HG03432 (cell line): ENCODE measurements around the gene LIFR.
"Not testable (repeated sequence)": the region's sequence is repeated elsewhere in the genome, so short reads cannot be mapped to it uniquely, and the experiment has no call there.

ENCODE experiments used
- ATAC-seq: cut with Tn5 transposase; IDR thresholded peaks from one replicate; pipeline ENCODE4 v1.9.1; 2021; ENCODE audit warnings: mild to moderate bottlenecking, moderate library complexity; ENCODE audit not compliant: unreplicated experiment

LIFR gene, protein sequence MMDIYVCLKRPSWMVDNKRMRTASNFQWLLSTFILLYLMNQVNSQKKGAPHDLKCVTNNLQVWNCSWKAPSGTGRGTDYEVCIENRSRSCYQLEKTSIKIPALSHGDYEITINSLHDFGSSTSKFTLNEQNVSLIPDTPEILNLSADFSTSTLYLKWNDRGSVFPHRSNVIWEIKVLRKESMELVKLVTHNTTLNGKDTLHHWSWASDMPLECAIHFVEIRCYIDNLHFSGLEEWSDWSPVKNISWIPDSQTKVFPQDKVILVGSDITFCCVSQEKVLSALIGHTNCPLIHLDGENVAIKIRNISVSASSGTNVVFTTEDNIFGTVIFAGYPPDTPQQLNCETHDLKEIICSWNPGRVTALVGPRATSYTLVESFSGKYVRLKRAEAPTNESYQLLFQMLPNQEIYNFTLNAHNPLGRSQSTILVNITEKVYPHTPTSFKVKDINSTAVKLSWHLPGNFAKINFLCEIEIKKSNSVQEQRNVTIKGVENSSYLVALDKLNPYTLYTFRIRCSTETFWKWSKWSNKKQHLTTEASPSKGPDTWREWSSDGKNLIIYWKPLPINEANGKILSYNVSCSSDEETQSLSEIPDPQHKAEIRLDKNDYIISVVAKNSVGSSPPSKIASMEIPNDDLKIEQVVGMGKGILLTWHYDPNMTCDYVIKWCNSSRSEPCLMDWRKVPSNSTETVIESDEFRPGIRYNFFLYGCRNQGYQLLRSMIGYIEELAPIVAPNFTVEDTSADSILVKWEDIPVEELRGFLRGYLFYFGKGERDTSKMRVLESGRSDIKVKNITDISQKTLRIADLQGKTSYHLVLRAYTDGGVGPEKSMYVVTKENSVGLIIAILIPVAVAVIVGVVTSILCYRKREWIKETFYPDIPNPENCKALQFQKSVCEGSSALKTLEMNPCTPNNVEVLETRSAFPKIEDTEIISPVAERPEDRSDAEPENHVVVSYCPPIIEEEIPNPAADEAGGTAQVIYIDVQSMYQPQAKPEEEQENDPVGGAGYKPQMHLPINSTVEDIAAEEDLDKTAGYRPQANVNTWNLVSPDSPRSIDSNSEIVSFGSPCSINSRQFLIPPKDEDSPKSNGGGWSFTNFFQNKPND

DNA sequence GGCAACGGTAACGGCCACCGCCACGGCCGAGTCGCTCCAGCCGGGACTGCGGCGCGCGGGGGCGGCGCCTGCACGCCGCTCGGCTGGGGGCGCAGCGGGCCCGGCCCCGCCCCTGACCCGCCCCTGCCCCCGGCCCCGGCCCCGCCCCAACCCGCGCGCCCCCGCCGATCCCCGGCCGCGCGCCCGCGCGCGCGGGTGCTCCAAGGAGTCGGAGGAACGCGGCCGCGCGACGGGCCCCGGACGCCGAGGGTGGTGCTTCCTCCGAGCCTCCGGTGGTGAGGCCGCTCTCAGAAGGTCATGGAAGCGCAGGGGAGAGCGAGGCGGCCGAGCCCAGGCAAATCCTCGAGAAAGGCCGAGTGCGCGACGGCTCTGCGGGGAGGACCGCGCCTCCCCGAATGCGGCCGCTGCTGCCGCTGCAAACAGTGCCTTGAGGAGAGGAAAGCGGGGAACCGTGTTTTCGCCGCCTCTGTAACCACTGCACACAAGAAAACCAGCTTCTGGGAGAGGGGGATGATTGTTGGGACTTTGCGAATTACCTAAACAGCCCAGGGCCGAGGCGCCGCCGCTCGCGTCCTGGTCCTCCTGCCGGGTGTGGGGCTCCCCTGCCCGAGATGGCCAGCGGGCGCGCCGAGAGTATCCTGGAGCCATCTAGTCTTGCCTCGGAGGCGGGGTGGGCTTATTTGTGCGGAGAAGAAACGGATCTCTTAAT, at the start of gene LIFR:
Gene LIFR, minus strand, starts transcription at position 48 of the 709 bp plus-strand sequence. CDS start 25,999 bp downstream, outside the sequence.
- peak; percentile 75 for ATAC-seq

DNA sequence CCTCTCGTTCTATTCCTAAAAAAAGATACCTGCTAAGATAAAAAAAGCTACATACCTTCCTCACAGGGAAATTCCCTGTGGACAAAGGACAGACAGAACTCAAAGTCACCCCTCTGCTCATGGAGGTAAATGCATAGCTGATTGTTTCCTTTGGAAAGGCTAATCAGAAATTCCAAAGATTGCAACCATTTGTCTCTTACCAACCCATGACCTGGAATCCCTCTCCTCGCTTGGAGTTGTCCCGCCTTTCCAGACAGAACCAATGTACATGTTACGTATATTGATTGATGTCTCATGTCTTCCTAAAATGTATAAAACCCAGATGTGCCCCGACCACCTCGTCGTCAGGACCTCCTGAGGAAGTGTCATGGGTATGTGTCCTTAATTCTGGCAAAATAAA, 49.2 kb upstream of the LIFR start:
- ATAC-seq = no peak

DNA sequence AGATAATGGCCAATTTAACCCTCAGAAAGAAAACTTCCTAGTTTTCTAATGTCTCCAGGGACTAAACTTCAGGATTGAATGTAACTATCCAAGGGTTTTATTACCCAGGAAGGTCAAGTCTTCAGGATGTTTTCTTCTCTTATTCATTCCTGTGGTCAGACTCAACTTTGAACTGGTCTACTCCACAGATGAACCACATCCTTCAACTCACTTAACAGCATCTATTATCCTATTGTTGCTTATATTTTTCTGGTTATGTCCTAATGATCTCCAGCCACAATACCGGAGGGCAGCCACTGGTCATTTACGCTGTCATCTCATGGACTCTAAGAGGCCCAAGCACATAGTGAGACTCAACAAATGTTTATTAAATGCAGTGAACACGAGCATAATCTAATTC, 47.2 kb upstream of the LIFR start:
- ATAC-seq = no peak

DNA sequence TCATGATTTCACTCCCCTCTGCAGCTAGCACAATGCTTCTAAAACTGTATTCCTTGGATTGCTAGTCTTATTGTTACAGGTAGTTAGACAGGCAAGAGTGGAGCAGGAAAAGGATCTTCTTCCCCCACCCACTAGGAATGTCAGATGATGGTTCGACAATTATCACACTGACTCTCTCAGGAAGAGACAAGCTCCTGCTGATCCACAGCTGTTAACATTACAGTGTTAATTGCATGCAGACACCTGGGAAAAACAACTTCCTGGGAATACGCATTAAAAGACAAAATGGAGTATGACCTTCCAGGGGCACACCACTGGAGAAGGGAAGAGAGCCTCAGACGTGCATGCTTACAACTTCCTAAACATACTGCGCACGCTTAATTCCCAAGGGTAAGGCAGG, 46.2 kb upstream of the LIFR start:
- ATAC-seq = no peak

DNA sequence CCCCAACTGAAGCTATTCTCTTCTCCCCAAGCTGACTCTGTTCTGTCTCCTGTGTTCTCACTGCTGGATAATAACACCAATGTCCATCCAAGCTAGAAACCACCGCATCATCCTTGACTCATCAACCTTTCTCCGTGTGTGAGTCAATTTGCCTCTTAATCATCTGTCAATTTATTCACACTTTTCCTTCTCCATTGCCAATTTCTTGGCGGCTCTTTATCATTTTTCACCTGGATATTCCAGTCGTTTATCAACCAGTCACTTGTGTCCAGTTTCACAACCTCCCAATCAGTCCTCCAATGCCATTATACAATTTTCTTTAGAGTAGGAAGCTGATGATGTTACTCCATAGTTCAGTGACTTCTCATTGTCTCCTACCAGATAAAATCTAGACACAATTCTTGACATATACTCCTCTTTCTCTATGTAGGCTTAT, 45.4 kb upstream of the LIFR start:
- ATAC-seq = no peak

DNA sequence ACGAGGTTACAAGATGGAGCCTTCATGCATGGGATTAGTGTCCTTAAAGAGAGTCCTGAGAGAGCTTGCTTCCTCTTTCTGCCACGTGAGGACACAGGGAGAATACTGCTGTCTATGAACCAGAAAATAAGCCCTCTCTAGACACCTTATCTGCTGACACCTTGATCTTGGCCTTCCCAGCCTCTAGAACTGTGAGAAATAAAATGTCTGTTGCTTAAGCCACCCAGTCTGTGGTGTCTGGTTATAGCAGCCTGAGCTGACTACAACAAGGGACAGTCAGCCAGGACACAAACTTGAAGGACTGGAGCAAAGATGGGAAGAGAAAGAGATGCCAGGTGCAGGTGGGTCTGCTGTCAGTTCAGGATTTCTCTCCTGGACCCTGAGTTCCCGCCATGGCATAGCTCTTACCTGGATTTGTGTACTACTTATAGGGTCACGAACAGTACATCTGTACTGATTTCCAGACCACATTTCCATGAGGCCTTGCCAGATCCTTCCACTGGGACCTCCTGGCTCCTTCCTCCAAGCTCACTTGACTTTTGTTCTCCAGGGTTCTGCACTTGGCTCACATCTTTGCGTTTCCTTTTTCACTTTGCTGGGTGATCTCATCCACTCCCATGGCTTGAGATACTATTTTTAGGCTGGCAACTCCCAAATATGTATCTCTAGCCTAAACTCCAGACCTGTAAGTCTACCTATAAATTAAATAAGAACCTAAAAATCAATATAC, 44.9 kb upstream of the LIFR start:
- no peak for ATAC-seq

DNA sequence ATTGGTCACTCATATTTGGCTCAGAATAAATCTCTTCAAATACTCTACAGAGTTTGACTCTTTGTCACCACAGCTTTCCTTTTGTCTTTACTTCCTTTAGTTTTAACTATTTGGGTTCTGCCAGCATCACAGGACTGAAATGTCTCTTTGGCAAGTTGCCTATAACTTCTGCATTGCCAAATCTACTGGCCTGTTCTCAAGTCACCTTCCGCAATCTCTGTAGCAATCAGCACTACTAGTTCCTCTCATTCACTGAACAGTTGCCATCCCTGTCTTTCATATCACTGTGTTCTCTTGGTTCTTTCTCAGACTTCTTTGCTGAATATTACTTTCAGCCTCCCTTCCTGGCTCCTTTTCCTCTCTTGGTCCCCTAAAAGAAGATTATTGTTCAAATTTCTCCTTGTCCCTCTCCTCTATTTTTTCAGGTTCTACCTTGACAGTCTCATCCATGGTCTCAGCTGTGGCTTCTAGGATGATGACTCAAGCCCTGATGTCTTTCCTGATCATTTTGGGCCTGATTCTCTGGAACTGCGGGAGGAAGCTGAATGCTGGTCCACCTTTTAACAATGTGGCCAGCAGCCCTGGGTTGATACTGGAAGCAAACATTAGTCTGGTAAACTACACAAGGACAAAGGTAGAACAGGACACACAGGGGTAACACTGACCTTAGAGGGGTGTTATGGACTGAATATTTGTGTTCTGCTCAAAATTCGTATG, 44.0 kb upstream of the LIFR start:
- ATAC-seq = no peak

DNA sequence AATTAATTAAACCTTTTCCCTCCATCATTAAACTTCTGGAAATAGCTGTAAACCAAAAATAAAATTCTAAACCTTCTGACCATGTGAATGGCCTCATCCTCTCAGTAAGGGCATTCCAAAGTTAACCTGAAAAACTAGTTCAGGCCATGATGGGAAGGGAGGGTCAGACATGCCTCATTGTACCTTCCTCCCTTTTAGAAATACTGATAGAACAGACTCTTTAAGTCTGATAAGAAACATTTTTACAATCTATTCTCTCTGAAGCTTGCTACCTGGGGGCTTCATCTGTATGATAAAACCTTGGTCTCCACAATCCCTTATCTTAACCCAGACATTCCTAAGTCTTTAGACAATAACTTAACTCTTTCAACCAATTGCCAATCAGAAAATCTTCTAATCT, 43.3 kb upstream of the LIFR start:
- ATAC-seq = not testable (repeated sequence)

DNA sequence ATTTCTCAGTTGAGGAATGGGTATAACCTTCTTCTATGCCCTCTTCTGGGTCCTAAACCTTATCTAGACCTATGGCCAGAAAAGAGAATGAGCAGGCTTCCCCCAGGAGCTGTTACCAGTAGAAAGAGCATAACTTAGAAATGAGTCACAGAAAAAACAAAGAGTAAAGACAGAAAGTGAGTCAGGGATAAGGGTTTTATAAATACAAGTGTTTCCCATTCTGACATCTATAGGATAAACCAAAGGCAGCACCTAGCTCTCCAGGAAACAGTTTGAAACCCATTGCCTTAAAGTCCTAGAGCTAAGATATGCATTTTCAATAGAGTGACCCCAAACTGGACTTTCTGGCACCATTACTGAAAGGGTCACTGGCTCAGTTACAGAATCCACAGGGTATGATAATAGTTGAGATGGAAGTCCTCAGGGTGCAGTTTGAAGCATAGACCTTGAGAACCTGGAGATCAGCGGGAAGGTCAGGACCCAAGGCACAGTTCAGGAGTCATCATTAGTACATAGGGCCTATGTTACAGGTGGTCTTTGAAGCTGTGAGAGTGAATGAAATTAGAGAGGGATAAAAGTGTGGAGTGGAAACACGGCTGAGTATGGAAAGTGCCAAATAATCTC, 42.7 kb upstream of the LIFR start:
- ATAC-seq = no peak

DNA sequence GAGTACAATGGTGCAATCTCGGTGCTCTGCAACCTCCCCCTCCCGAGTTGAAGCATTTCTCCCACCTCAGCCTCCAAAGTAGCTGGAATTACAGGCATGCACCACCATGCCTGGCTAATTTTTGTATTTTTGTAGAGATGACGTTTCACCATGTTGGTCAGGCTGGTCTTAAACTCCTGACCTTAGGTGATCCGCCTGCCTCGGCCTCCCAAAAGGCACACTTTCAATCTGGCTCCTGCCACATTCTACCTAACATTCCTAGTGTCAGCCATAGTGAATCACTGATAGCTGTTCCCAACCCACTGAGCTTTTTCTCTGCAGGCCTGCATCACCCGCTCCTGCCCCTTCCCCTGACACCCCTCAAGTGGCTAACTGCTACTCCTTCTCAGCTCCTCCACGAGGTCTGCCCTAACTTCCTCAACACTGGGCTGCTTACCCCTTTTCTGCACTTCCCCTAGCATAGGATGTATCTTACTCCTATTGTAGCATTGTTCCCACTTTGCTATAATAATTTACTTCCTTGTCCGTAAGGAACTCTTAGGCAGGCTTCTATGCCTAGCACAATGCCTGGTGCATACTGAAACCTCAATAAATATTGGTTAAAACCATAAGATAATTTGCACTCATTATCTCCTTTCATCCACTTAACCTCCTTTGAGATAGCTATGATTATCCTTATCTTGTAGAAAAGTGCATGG, 42.0 kb upstream of the LIFR start:
- no peak for ATAC-seq

DNA sequence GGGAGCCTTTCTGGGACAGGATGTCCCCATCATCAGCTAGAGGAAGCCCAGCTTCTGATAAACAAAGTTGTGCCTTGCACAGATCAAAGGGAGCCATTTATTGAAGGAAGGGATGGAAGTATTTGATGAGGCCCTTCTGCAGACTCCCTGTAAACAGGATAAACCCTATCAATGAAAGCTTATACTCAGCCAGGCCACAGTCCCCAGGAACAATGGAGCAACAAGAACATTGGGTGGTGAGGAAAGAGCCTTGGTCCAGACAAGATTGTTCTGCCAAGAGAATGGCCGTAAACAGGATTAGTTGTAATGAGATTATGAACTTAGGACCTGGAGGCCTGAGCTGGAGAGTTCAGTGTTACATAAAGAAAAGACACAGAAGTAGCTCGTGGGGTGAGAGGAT, 40.5 kb upstream of the LIFR start:
- ATAC-seq = no peak

DNA sequence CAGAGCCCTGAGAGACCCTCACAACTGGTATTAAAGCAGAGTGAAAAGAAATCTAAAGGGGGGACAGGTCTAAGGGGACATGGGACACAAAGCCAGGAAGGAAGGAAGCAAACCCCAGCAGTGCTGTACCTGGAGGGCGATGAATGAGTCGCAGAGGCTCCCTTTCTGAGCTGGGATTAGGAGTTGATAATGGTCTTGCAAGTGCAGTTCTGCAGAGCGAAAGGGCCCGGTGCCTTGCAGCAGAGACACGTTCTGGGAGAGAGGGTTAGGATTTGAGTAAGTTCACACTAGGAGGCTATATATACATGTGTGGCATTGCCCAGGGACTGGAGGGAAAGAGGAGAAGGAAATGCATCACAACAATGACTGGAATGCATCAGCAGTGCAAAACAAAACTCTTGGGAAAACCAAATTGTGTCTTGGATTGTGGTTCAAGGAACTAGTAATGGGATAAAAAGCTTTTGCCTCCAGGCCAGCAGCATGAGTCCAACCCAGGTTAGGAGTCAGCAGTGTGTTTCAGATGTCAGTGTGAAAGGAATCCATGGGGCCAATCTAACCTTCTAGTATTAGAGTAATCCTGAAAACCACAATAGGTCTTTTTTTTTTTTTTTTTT, 38.8 kb upstream of the LIFR start:
- ATAC-seq = no peak

DNA sequence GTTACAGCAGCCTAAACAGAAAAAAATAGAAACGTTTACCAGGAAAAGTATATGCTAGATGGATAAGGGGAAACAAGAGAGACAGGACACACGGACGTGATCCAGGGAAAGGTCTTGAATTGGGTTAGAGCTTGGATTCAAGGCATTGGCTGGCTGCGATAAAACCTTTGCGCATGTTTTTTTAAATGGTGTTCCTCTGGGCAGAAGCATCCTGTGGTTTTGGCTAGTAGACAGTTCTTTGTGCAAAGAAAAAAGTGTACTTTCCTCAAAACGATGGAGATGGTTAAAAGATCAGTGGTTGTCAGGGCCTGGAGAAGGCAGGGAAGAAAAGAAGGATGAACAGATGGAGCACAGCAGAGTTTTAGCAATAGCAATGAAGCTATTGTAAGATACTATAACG, 37.5 kb upstream of the LIFR start:
- ATAC-seq = no peak

DNA sequence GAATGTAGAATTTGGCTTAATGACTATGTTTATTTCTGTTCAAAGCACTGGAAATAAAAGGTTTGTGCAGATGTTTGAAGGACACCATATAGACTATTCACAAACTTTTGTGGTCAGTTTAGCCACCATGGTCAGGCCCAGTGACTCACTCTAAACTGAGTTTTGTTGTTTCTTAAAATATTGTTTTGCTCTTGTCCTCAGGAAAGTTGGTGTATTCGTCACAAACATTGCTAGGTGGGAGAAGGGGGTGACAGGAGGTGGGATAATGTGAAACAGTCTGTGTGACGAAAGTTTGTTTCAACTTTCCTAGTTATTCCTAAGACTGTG, 35.0 kb upstream of the LIFR start:
- ATAC-seq = no peak

DNA sequence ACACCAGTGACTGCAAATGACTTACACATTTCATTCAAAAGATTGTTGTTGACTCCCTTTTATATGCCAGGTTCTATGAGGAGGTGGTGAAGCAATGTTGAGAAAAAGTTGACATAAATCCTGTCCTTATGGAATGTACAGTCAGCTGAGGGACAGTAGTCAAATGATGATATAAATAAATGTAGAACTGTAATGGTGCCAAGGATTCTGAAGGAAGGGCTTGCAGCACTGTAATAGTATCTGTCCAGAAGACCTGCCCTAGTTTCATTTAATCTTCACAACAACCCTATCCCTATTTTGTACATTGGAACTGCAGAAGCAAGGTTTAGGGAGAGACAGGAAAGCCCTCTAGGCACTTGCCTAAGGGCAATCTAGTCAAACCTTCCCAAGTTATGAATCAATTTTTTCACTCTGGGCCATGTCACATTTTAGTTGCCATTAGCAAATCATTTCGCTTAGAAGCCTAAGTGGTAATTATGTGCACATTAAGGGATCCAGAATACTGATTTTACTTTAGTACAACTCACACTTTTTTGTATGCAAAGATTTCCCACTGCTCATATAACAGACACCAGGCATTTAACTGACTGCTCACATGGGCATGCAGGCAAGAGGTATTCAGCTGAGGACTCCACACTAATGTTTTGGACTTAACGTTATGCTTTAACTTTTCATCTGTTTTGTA, 34.5 kb upstream of the LIFR start:
- ATAC-seq = no peak

DNA sequence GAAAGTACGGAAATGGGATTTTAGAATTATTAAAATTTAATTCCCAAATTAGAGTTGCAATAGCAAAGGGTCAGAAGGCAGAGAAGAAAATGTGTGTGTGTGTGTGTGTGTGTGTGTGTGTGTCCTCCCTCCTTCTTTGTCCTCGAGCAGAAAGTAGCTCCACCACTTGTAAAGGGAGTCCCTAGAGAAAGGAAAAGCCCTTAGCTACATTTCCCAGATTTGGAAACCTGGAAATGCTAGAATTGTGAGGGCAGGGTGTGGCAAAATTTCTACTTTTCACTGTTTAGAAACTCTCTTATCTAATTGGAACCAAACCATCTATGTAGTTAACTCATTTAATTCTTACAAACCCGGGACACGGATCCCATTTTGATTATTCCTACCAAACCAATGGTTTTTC, 33.2 kb upstream of the LIFR start:
- ATAC-seq = no peak

DNA sequence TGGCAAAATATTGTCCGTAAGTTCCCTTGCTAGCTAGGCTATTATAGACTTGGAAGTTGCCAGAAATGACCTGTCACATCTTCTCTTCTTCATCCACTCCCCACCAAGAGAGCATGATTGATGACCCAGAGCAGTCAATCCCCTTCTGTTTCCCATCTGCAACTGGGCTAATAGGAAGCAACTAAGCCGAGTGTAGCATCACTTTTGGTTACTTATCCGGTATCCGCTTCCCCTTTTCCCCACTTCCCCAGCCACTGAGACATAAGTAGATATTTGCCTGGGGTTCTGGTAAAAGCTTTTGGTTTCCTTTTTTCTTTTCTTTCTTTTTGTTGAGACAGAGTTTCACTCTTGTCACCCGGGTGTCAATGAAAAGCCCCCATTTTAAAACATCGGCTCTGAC, 29.4 kb upstream of the LIFR start:
- ATAC-seq = no peak

DNA sequence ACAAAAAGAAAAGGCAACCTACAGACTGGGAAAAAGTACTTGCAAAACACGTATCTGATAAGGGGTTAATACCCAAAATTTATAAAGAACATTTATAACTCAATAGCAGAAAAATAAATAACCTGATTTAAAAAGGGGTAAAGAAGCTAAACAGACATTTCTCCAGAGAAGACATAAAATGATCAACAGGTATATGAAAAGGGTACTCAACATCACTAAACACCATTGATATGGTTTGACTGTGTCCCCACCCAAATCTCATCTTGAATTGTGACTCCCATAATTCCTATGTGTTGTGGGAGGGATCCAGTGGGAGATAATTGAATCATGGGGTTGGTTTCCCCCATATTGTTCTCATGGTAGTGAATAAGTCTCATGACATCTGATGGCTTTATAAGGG, 27.1 kb upstream of the LIFR start:
- ATAC-seq = no peak
